ENCODE data around the gene CASQ1. TPM values are rescaled to one million over a fixed set of nuclear protein-coding genes. Genes with fewer than 3 reads are reported as not detected.

Gene CASQ1
- not detected in 2 replicates for total RNA-seq

GRCh38 chr1:160189649-160190625 lies at the start of gene CASQ1:
CASQ1 (plus strand) TSS chr1:160190575; CDS start chr1:160190752, 177 bp downstream.
- no peak for DNase-seq (ENCODE audit: low read depth, low spot score)

DNA sequence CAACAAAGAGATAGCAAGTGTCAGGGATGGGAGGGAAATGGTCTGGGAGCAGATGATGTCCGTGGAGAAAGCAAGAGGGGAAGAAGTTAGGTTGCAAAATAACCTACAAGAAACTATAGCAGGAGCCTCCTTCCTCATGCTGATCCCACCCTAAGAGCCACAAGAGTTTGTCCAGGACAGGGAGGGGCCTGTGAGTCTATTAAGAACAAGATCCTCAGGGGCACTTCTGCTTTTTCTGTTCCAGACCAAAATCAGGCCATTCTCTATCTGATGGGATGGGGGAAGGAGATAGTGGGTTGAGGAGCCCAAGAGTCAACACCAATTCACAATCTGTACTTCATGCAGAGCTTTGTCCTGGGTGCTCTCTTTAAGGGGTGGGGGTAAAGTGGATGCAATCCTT lies 46.7 kb upstream of the CASQ1 start:
- DNase-seq (ENCODE audit: low read depth, low spot score): no peak

GRCh38 chr1:160144921-160145320 lies 45.5 kb upstream of the CASQ1 start:
- no peak for DNase-seq (ENCODE audit: low read depth, low spot score)

DNA sequence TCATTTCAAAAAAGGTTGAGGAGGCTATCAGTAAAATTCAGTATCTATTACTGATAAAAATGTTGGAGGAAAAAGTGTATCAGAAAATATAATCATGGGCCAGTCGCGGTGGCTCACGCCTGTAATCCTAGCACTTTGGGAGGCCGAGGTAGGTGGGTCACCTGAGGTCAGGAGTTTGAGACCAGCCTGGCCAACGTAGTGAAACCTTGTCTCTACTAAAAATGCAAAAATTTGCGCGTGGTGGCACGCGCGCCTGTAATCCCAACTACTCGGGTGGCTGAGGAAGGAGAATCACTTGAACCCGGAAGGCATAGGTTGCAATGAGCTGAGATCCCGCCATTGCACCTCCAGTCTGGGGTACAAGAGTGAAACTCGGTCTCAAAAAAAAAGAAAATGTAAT lies 44.3 kb upstream of the CASQ1 start:
- no peak for DNase-seq (ENCODE audit: low read depth, low spot score)

DNA sequence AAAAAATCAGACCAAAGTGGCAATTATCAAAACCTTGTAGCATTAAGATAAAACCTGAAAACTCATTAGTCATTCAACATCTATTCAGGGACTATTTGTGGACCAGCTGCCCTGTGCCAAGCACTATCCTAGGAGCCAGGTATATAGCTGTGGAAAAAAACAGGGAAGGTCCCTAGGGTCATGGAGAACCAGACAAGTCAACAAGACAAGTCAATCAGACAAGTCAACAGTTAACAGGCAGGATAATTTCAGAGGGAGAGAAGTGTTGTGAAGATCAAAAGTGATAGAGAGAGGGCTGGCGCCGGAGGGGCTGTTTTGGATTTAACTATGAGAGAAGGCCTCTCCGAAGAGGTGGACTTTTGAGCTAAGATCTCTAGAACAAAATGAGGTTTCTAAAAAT lies 42.3 kb upstream of the CASQ1 start:
- DNase-seq (ENCODE audit: low read depth, low spot score): no peak

DNA sequence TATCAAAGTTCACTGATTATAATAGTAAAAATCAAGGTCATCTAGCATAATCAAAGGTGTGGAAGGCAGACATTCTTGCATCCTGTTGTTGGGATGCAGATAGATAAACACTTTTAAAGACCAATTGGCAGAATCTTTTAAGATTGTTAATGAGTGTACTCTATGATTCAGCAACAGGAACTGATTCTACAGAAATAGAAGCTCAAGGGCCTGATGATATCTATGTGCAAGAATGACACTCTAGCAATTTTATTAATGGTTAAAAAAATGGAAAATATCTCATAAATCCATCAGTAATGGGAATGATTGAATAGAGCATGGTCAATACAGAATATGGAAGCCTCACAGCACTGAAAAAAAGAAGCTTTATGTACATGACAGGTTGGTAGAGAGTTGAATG lies 41.1 kb upstream of the CASQ1 start:
- DNase-seq (ENCODE audit: low read depth, low spot score): no peak

DNA sequence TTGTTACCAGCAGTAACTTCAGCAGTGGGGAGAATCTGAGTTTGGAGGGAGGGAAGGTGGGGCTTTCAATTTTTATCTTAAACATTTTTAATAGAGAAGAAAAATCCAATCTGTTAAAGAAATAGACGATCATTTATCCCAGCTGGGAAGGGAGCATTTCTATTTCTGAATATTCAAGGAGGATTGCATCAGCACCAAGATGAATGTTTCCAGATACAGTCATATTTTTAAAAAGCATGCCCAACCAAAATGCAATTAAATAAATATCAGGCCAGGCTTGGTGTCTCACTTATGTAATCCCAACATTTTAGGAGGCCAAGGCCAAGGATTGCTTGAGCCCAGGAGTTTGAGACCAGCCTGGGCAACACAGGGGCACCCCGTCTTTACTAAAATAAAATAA lies 40.7 kb upstream of the CASQ1 start:
- DNase-seq (ENCODE audit: low read depth, low spot score): no peak

DNA sequence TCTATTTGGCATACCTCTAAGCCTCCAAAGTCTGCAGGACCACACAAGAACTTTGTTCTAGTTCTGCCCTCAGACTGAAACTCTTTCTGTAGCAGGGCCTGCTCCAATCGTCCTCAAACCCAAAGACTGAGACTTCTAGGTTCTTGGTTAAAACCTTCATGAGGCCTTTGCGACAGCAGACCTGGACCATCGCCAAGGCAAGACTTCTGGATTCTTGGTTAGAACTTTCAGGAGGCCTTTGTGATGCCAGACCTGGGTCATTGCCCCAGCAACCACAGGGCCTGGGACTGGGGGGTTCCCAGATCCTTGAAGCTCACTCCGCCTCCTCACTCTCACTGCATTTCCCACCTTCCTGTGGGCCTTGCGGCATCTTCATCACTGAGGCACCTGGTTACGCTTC lies 39.1 kb upstream of the CASQ1 start, which contains the start of gene ATP1A4:
ATP1A4 (plus strand) TSS at position 301 of the 400 bp plus-strand sequence. CDS start 438 bp downstream, outside the sequence.
- no peak for DNase-seq (ENCODE audit: low read depth, low spot score)

GRCh38 chr1:160154790-160155189 lies 35.6 kb upstream of the CASQ1 start:
- DNase-seq (ENCODE audit: low read depth, low spot score): no peak

DNA sequence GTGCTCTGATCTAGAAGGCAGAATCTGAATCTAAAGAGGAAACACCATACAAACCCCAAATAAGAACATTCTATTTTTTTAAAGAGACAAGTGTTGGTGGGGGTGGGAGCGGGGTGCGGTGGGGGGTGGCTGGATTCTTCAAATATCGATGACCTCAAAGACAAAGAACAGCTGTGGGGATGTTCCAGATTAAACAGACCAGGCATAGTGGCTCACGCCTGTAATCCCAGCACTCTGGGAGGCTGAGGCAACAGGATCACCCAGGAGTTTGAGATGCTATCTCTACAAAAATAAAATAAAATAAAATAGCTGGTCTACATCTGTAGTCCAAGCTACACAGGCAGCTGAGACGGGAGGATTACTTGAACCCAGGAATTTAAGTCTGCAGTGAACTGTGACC lies 34.0 kb upstream of the CASQ1 start:
- no peak for DNase-seq (ENCODE audit: low read depth, low spot score)

DNA sequence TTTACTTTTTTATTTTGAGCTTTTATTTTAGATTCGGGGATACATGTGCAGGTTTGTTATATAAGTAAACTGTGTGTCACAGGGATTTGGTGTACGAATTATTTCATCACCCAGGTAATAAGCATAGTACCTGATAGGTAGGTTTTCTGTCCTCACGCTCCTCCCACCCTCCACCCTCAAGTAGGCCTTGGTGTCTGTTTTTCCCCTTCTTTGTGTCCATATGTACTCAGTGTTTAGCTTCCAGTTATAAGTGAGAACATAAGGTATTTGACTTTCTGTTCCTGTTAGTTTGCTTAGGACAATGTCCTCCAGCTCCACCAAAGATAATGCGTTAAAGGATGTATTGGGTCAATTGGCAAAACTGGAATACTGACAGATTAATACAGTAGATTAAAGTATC lies 33.2 kb upstream of the CASQ1 start:
- no peak for DNase-seq (ENCODE audit: low read depth, low spot score)

DNA sequence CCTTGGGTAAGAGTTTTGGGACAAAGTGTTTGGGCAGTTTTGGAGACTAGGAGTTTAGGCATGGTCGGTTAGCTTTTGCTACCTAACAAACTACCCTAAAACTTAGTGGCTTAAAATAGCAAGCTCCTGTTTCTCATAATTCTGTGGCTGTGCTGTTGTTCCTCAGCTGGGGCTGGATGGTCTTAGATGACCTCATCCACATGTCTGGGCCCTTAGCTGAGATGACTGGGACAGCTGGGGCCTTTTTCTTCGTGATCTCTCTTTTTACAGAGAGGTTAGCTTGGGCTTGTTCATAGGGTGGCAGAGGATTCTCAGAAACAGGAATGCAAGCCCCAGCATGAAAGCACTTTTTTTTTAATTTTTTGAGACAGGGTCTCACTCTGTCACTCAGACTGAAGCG lies 32.3 kb upstream of the CASQ1 start:
- DNase-seq (ENCODE audit: low read depth, low spot score): no peak

DNA sequence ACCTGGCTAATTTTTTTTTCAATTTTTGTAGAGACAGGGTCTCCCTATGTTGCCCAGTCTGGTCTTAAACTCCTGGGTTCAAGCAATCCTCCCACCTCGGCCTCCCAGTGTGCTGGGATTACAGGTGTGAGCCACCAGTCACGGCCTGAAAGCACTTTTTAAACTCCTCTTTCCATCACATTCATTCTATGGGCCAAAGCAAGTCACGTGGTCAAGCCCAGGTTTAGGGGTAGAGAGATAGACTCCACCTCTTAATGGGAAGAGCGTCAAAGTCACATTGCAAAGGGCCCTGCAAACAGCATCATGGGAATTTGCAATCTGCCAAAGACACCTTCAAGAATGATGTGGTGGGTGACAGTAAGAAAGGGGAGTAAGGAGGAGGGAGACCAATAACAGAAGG lies 31.8 kb upstream of the CASQ1 start:
- no peak for DNase-seq (ENCODE audit: low read depth, low spot score)

- DNase-seq (ENCODE audit: low read depth, low spot score): no peak
Observed at GRCh38 chr1:160159846-160160245, 30.5 kb upstream of the CASQ1 start.

DNA sequence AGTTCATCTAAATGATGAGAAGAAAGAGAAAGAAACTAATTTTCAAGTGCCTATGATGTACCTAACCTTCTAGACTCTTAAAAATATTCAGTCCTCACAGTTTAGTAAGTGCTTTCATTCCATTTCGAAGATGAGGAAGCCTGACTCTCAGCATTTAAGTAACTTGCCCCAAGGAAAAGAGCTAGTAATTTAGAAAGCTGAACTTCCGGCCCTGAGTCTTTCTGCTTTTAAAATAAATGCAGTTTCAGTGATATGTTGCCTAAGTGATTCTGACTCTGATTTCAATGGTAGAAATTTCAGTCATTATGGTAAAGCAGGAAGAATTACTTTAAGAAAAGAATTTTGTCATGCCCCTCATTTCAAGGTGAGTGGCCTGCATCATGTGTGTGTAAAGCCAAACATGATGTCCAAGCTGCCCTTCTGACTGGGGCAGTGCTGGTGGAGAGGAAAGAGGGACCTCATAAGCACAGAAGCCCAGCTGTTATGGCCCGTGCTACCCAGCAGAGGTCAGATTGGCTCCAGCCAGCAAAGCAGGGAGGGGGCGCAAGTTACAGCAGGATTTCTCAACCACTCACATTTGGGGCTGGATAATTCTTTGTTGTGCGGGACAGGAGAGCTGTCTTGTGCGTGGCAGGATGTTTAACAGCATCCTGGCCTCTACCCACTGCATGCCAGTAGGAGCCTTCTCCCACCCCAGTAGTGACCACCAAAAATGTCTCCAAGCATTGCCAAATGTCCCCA lies 28.2 kb upstream of the CASQ1 start:
- DNase-seq (ENCODE audit: low read depth, low spot score): no peak

- DNase-seq (ENCODE audit: low read depth, low spot score): no peak
Observed at GRCh38 chr1:160162931-160163330, 27.4 kb upstream of the CASQ1 start.

DNA sequence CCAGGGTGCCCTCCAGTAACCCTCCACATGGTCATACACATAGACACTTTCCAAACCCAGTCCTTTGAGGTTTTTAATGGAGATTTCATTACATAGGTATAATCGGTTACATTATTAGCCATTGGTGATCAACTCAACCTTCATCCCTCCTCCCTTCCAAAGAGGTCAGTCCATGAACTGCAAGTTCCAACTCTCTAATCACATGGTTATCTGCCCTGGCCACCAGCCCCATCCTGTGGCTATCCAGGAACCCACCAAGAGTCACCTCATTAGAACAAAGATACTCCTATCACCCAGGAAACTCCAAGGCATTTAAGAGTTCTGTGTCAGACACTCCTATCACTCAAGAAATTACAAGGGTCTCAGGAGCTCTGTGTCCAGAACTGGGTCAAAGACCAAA lies 26.8 kb upstream of the CASQ1 start:
- DNase-seq (ENCODE audit: low read depth, low spot score): no peak

- DNase-seq (ENCODE audit: low read depth, low spot score): no peak
Observed at GRCh38 chr1:160164121-160164520, 26.3 kb upstream of the CASQ1 start.

DNA sequence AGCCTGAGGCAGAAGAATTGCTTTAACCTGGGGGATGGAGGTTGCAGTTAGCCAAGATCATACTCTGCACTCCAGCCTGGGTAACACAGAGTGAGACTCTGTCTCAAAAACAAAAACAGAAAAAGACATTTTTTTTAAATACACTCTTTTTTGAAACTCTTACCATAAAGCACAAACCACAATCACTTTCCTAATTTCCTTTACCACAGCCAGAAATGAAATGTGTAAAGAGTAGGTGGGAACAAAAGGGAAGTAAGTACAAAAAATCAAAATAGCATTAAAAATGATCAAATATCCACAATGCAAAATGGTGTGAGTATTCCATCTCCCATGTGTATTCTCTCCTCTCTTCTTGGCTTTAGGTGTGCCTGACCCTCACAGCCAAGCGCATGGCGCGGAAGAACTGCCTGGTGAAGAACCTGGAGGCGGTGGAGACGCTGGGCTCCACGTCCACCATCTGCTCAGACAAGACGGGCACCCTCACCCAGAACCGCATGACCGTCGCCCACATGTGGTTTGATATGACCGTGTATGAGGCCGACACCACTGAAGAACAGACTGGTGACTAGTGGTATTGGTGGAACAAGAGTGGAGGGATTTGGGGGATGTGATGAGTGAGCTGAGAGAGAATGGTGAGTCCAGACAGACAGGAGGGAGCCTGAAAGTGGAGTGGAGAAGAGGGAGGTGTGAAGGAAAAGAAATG lies 24.1 kb upstream of the CASQ1 start:
- no peak for DNase-seq (ENCODE audit: low read depth, low spot score)

DNA sequence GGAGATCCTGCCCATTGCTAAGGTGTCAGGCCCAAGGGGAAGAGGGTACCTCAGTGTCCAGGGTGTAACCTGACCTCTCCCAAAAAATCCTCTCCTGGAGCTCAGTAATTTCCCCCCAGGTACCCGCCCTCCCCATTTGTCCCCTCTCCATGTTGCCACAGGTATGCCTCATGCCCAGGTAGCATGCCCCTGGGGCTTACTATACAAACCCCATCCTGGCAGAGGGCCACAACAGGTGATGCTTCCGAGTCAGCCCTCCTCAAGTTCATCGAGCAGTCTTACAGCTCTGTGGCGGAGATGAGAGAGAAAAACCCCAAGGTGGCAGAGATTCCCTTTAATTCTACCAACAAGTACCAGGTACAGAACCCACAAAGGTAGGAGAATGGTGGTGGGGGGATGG lies 23.3 kb upstream of the CASQ1 start:
- no peak for DNase-seq (ENCODE audit: low read depth, low spot score)

- no peak for DNase-seq (ENCODE audit: low read depth, low spot score)
Observed at GRCh38 chr1:160167580-160167979, 22.8 kb upstream of the CASQ1 start.

DNA sequence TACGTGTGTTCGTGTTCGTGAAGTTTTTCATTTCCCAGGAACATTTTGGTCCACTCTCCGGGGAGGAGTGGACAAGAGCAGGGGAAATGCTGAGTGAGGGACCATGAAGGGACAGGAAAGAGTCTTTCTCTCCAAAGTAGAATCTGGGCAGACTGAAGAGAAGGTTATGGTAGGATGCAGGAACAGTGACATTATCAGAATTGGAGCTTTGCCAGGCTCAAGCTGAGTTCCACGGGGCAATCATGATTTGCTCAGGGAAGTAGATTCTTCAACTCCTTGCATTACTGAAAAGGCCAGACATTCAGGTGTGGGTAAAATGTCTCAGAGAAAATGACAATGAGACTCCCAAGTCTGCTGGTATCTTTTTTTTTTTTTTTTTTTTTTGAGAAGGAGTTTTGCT lies 22.4 kb upstream of the CASQ1 start:
- no peak for DNase-seq (ENCODE audit: low read depth, low spot score)
